GM23338 (cell line): ENCODE results near the gene CXorf65. TPM values are rescaled to one million over a fixed set of nuclear protein-coding genes. Genes with fewer than 3 reads are reported as not detected.

ENCODE experiments used
- ATAC-seq: fragments of 200-7000 bp; cut with Tn5 transposase; 3 replicates; pipeline ENCODE4 v1.9.1; 2020
- DNase-seq: peaks from one replicate; pipeline ENCODE4 v3.0.0-alpha.2; 2015; ENCODE audit warnings: low spot score
- H2AFZ ChIP-seq: fragments of 200-600 bp; sonication (generic); 2 replicates; pipeline ENCODE4 v1.8.0; 2016; ENCODE audit warnings: antibody characterized with exemption, mild to moderate bottlenecking, moderate library complexity
- H3F3A ChIP-seq: fragments of 200-600 bp; sonication (generic); replicated peaks from 2 replicates; pipeline ENCODE4 v1.8.0; 2017; ENCODE audit warnings: antibody characterized with exemption, mixed run types, low read depth
- H3K27ac ChIP-seq: fragments of 200-600 bp; sonication (generic); 2 replicates; pipeline ENCODE4 v1.6.1; 2016; ENCODE audit warnings: low read depth
- H3K27me3 ChIP-seq: fragments of 200-600 bp; sonication (generic); 2 replicates; pipeline ENCODE4 v1.8.0; 2016; ENCODE audit warnings: mild to moderate bottlenecking, mixed run types, moderate library complexity; ENCODE audit not compliant: insufficient read depth
- H3K36me3 ChIP-seq: fragments of 200-600 bp; sonication (generic); 2 replicates; pipeline ENCODE4 v1.8.0; 2016; ENCODE audit warnings: mild to moderate bottlenecking; ENCODE audit not compliant: insufficient read depth
- H3K4me1 ChIP-seq: fragments of 200-600 bp; sonication (generic); 2 replicates; pipeline ENCODE4 v1.8.0; 2016; ENCODE audit warnings: mild to moderate bottlenecking, moderate library complexity; ENCODE audit not compliant: insufficient read depth
- H3K4me2 ChIP-seq: fragments of 200-600 bp; sonication (generic); 2 replicates; pipeline ENCODE4 v1.7.1; 2017; ENCODE audit warnings: mixed run types
- H3K4me3 ChIP-seq: fragments of 200-600 bp; sonication (generic); 2 replicates; pipeline ENCODE4 v1.6.1; 2016; ENCODE audit warnings: mixed run types
- H3K79me2 ChIP-seq: fragments of 200-600 bp; sonication (generic); replicated peaks from 2 replicates; pipeline ENCODE4 v1.8.0; 2017; ENCODE audit warnings: mild to moderate bottlenecking; ENCODE audit not compliant: insufficient read depth
- H3K9me2 ChIP-seq: fragments of 200-600 bp; sonication (generic); 2 replicates; pipeline ENCODE4 v1.8.0; 2017; ENCODE audit not compliant: insufficient read depth
- H4K20me1 ChIP-seq: fragments of 200-600 bp; sonication (generic); replicated peaks from 2 replicates; pipeline ENCODE4 v1.8.0; 2017; ENCODE audit warnings: mild to moderate bottlenecking; ENCODE audit not compliant: insufficient read depth
- H3K27ac Mint-ChIP-seq: 2 replicates; pipeline ENCODE4 v1.8.0; 2020; ENCODE audit warnings: inconsistent platforms, mild to moderate bottlenecking, moderate library complexity, mixed read lengths
- H3K27me3 Mint-ChIP-seq: 3 replicates; pipeline ENCODE4 v1.8.0; 2022; ENCODE audit warnings: low read depth, mild to moderate bottlenecking, moderate library complexity, mixed read lengths, inconsistent platforms; ENCODE audit not compliant: insufficient read depth, poor library complexity
- H3K36me3 Mint-ChIP-seq: 3 replicates; pipeline ENCODE4 v1.8.0; 2021; ENCODE audit warnings: low read depth, mild to moderate bottlenecking, inconsistent platforms, moderate library complexity, mixed read lengths
- H3K4me1 Mint-ChIP-seq: 3 replicates; pipeline ENCODE4 v1.8.0; 2020; ENCODE audit warnings: mild to moderate bottlenecking, inconsistent platforms, mixed read lengths
- H3K4me3 Mint-ChIP-seq: 3 replicates; pipeline ENCODE4 v1.8.0; 2021; ENCODE audit warnings: moderate library complexity, mild to moderate bottlenecking, inconsistent platforms, mixed read lengths
- H3K9me3 Mint-ChIP-seq: 3 replicates; pipeline ENCODE4 v1.8.0; 2020; ENCODE audit warnings: moderate library complexity, mild to moderate bottlenecking, inconsistent platforms, mixed read lengths
- EZH2 ChIP-seq: fragments of 200-600 bp; sonication (generic); IDR thresholded peaks from one replicate; pipeline ENCODE4 v1.8.0; 2017; ENCODE audit warnings: antibody characterized with exemption, mild to moderate bottlenecking, low read depth; ENCODE audit not compliant: unreplicated experiment
- EZH2phosphoT487 ChIP-seq: fragments of 200-600 bp; sonication (generic); IDR thresholded peaks from one replicate; pipeline ENCODE4 v1.8.1; 2018; ENCODE audit warnings: antibody characterized with exemption; ENCODE audit not compliant: unreplicated experiment
- JUNB ChIP-seq: IDR thresholded peaks from one replicate; pipeline ENCODE4 v1.6.1; 2016; ENCODE audit warnings: antibody characterized with exemption; ENCODE audit not compliant: unreplicated experiment
- NANOG ChIP-seq: IDR thresholded peaks from 2 replicates; pipeline ENCODE4 v1.6.1; 2016; ENCODE audit warnings: antibody characterized with exemption, borderline replicate concordance
- POLR2AphosphoS5 ChIP-seq: IDR thresholded peaks from 2 replicates; pipeline ENCODE4 v1.6.1; 2016; ENCODE audit warnings: antibody characterized with exemption, low read depth
- STAT1 ChIP-seq: IDR thresholded peaks from one replicate; pipeline ENCODE4 v1.6.1; 2016; ENCODE audit warnings: antibody characterized with exemption; ENCODE audit not compliant: unreplicated experiment
- ZNF114 ChIP-seq: fragments of 250-450 bp; sonication (Bioruptor Pico); IDR thresholded peaks from 2 replicates; pipeline ENCODE4 v1.5.0; 2020; ENCODE audit warnings: mild to moderate bottlenecking, moderate library complexity
- ZNF331 ChIP-seq: fragments of 250-450 bp; sonication (Bioruptor Pico); IDR thresholded peaks from 2 replicates; pipeline ENCODE4 v1.5.0; 2020; ENCODE audit warnings: low read depth, mild to moderate bottlenecking, moderate library complexity
- polyA plus RNA-seq: library from polyadenylated mRNA; unstranded; fragments of >200 nt; fragmentation: Nextera tagmentation; extraction: Ambion mirVana; gene quantifications from 2 replicates; pipeline ENCODE4 v1.2.1, GENCODE V29; 2016
- total RNA-seq: library from RNA; depleted of rRNA; stranded (reverse); fragments of >200 nt; shearing (Covaris generic); gene quantifications from 2 replicates; pipeline ENCODE4 v1.2.3, GENCODE V29; 2014
- TF ChIP-seq, protein P1 (sequence below): fragments of 250-450 bp; sonication (Bioruptor Pico); IDR thresholded peaks from 2 replicates; pipeline ENCODE4 v1.5.0; 2020; ENCODE audit warnings: mild to moderate bottlenecking, moderate library complexity
- TF ChIP-seq, protein P2 (sequence below): IDR thresholded peaks from 2 replicates; pipeline ENCODE4 v1.6.1; 2016; ENCODE audit warnings: antibody characterized with exemption
- TF ChIP-seq, protein P3 (sequence below), 2 experiments: fragments of 200-600 bp in 1 of 2; sonication (generic) in 1 of 2; conservative IDR thresholded peaks; 2 replicates each; pipeline versions ENCODE4 v1.5.1 to v1.6.1; 2016 to 2017; ENCODE audit warnings: antibody characterized with exemption in 2 of 2, low read depth in 2 of 2, mild to moderate bottlenecking in 2 of 2, moderate library complexity in 1 of 2
- TF ChIP-seq, protein P4 (sequence below): IDR thresholded peaks from one replicate; pipeline ENCODE4 v1.6.1; 2018; ENCODE audit warnings: antibody characterized with exemption; ENCODE audit not compliant: unreplicated experiment

Gene CXorf65
- total and polyA plus RNA-seq, 2 experiments from 2014 or later = 0.79 TPM; not detected in 1

DNA sequence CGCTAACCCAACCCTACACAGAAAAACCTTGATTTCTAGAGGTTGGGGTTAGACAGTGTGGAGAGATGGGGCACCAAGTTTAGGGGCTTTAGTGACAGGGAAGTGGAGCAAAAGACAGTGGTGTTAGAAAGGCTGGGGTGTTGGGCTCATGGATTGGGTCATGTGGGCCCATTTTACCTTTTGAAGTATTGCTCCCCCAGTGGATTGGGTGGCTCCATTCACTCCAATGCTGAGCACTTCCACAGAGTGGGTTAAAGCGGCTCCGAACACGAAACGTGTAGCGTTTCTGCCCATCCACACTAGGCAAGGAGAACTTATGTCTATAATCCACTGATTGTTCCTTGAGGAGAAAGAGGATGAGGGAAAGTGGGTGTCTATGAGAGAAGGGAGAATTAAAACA, 2.5 kb upstream of the CXorf65 start:
- no peak overlapping the region for H3K27ac Mint-ChIP-seq
- Histone ChIP-seq H3K4me3 (no peak overlapping the region), H2AFZ (no peak overlapping the region), H3K9me2 (no peaks in the 10 kb centered on the region), H3K79me2 (no peaks in the 10 kb centered on the region), H3K4me1 (peaks cover 14% of the 10 kb centered on the region), H3K27ac (no peak overlapping the region), H4K20me1 (no peaks in the 10 kb centered on the region), H3K4me2 (no peak overlapping the region), H3K36me3 (no peaks in the 10 kb centered on the region), H3K27me3 (peaks cover 31% of the 10 kb centered on the region), H3F3A (no peaks in the 10 kb centered on the region)
- no peak for ATAC-seq
- H3K36me3 Mint-ChIP-seq = no peaks in the 10 kb centered on the region
- TF ChIP-seq STAT1 (no peak), POLR2AphosphoS5 (no peak), EZH2phosphoT487 (no peak), EZH2 (no peak), ZNF331 (CRISPR knock-in tag) (no peak), ZNF114 (CRISPR knock-in tag) (no peak), JUNB (no peak), NANOG (no peak)
- TF ChIP-seq, protein P1, sequence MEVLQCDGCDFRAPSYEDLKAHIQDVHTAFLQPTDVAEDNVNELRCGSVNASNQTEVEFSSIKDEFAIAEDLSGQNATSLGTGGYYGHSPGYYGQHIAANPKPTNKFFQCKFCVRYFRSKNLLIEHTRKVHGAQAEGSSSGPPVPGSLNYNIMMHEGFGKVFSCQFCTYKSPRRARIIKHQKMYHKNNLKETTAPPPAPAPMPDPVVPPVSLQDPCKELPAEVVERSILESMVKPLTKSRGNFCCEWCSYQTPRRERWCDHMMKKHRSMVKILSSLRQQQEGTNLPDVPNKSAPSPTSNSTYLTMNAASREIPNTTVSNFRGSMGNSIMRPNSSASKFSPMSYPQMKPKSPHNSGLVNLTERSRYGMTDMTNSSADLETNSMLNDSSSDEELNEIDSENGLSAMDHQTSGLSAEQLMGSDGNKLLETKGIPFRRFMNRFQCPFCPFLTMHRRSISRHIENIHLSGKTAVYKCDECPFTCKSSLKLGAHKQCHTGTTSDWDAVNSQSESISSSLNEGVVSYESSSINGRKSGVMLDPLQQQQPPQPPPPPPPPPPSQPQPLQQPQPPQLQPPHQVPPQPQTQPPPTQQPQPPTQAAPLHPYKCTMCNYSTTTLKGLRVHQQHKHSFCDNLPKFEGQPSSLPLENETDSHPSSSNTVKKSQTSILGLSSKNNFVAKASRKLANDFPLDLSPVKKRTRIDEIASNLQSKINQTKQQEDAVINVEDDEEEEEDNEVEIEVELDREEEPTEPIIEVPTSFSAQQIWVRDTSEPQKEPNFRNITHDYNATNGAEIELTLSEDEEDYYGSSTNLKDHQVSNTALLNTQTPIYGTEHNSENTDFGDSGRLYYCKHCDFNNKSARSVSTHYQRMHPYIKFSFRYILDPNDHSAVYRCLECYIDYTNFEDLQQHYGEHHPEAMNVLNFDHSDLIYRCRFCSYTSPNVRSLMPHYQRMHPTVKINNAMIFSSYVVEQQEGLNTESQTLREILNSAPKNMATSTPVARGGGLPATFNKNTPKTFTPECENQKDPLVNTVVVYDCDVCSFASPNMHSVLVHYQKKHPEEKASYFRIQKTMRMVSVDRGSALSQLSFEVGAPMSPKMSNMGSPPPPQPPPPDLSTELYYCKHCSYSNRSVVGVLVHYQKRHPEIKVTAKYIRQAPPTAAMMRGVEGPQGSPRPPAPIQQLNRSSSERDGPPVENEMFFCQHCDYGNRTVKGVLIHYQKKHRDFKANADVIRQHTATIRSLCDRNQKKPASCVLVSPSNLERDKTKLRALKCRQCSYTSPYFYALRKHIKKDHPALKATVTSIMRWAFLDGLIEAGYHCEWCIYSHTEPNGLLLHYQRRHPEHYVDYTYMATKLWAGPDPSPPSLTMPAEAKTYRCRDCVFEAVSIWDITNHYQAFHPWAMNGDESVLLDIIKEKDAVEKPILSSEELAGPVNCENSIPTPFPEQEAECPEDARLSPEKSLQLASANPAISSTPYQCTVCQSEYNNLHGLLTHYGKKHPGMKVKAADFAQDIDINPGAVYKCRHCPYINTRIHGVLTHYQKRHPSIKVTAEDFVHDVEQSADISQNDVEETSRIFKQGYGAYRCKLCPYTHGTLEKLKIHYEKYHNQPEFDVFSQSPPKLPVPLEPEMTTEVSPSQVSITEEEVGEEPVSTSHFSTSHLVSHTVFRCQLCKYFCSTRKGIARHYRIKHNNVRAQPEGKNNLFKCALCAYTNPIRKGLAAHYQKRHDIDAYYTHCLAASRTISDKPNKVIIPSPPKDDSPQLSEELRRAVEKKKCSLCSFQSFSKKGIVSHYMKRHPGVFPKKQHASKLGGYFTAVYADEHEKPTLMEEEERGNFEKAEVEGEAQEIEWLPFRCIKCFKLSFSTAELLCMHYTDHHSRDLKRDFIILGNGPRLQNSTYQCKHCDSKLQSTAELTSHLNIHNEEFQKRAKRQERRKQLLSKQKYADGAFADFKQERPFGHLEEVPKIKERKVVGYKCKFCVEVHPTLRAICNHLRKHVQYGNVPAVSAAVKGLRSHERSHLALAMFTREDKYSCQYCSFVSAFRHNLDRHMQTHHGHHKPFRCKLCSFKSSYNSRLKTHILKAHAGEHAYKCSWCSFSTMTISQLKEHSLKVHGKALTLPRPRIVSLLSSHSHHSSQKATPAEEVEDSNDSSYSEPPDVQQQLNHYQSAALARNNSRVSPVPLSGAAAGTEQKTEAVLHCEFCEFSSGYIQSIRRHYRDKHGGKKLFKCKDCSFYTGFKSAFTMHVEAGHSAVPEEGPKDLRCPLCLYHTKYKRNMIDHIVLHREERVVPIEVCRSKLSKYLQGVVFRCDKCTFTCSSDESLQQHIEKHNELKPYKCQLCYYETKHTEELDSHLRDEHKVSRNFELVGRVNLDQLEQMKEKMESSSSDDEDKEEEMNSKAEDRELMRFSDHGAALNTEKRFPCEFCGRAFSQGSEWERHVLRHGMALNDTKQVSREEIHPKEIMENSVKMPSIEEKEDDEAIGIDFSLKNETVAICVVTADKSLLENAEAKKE = no peak
- TF ChIP-seq, protein P2, sequence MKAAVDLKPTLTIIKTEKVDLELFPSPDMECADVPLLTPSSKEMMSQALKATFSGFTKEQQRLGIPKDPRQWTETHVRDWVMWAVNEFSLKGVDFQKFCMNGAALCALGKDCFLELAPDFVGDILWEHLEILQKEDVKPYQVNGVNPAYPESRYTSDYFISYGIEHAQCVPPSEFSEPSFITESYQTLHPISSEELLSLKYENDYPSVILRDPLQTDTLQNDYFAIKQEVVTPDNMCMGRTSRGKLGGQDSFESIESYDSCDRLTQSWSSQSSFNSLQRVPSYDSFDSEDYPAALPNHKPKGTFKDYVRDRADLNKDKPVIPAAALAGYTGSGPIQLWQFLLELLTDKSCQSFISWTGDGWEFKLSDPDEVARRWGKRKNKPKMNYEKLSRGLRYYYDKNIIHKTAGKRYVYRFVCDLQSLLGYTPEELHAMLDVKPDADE = no peak
- TF ChIP-seq, protein P3, sequence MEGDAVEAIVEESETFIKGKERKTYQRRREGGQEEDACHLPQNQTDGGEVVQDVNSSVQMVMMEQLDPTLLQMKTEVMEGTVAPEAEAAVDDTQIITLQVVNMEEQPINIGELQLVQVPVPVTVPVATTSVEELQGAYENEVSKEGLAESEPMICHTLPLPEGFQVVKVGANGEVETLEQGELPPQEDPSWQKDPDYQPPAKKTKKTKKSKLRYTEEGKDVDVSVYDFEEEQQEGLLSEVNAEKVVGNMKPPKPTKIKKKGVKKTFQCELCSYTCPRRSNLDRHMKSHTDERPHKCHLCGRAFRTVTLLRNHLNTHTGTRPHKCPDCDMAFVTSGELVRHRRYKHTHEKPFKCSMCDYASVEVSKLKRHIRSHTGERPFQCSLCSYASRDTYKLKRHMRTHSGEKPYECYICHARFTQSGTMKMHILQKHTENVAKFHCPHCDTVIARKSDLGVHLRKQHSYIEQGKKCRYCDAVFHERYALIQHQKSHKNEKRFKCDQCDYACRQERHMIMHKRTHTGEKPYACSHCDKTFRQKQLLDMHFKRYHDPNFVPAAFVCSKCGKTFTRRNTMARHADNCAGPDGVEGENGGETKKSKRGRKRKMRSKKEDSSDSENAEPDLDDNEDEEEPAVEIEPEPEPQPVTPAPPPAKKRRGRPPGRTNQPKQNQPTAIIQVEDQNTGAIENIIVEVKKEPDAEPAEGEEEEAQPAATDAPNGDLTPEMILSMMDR (conservative IDR thresholded peaks at IDR 0.05; ENCODE audit: low read depth in 2 of 2) = no peak
- TF ChIP-seq, protein P4, sequence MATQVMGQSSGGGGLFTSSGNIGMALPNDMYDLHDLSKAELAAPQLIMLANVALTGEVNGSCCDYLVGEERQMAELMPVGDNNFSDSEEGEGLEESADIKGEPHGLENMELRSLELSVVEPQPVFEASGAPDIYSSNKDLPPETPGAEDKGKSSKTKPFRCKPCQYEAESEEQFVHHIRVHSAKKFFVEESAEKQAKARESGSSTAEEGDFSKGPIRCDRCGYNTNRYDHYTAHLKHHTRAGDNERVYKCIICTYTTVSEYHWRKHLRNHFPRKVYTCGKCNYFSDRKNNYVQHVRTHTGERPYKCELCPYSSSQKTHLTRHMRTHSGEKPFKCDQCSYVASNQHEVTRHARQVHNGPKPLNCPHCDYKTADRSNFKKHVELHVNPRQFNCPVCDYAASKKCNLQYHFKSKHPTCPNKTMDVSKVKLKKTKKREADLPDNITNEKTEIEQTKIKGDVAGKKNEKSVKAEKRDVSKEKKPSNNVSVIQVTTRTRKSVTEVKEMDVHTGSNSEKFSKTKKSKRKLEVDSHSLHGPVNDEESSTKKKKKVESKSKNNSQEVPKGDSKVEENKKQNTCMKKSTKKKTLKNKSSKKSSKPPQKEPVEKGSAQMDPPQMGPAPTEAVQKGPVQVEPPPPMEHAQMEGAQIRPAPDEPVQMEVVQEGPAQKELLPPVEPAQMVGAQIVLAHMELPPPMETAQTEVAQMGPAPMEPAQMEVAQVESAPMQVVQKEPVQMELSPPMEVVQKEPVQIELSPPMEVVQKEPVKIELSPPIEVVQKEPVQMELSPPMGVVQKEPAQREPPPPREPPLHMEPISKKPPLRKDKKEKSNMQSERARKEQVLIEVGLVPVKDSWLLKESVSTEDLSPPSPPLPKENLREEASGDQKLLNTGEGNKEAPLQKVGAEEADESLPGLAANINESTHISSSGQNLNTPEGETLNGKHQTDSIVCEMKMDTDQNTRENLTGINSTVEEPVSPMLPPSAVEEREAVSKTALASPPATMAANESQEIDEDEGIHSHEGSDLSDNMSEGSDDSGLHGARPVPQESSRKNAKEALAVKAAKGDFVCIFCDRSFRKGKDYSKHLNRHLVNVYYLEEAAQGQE = no peak
- H3K4me1 Mint-ChIP-seq = peaks cover 23% of the 10 kb centered on the region
- no peak overlapping the region for H3K4me3 Mint-ChIP-seq
- H3K27me3 Mint-ChIP-seq = peaks cover 2% of the 10 kb centered on the region
- H3K9me3 Mint-ChIP-seq = no peaks in the 10 kb centered on the region
- no peak for DNase-seq
